Hematopoietic multipotent progenitor cell treated with erythropoietin and hydrocortisone succinate and interleukin-3 and kit ligand, for 15 days (in vitro differentiated cells): ENCODE results near the gene TFR2.

ENCODE experiments used
- DNase-seq: peaks from one replicate; pipeline ENCODE4 v3.0.0-alpha.2; 2015; ENCODE audit warnings: low spot score

TFR2 gene

DNA sequence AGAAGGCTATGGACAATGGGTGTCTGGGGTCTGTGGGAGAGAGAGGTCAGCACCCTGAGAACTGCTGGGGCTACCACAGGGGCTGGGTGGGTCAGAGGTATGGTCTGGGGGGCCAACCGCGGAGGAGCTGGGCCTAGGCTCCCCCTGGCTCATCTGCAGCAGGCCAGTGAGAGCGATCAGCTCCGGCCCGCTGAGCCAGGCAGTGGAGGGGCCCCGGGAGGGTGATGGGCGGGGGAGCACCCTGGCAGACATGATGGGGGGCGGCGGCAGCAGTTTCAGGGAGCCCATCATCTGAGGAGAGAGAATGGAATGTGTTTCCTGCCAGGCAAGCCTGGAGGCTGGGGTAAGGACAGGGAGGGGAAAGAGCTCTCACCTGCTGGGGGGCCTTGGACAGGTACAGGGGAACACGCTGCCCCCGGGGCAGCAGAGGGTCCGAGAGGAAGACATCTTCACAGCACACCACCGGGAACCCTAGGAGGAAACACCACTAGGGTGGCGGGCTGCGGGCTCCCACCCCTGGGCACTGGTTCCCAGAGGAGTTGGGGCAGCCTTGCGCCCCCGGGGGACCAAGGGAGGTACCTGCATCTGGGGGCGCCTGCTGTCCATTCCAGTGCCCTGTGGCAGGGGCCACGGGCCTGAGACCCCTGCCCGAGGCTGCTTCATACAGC is 68.9 kb downstream of the TFR2 start:
- DNase-seq, result no peak

GRCh38 chr7:100571829-100572116 is 69.6 kb downstream of the TFR2 start:
- no peak for DNase-seq

DNA sequence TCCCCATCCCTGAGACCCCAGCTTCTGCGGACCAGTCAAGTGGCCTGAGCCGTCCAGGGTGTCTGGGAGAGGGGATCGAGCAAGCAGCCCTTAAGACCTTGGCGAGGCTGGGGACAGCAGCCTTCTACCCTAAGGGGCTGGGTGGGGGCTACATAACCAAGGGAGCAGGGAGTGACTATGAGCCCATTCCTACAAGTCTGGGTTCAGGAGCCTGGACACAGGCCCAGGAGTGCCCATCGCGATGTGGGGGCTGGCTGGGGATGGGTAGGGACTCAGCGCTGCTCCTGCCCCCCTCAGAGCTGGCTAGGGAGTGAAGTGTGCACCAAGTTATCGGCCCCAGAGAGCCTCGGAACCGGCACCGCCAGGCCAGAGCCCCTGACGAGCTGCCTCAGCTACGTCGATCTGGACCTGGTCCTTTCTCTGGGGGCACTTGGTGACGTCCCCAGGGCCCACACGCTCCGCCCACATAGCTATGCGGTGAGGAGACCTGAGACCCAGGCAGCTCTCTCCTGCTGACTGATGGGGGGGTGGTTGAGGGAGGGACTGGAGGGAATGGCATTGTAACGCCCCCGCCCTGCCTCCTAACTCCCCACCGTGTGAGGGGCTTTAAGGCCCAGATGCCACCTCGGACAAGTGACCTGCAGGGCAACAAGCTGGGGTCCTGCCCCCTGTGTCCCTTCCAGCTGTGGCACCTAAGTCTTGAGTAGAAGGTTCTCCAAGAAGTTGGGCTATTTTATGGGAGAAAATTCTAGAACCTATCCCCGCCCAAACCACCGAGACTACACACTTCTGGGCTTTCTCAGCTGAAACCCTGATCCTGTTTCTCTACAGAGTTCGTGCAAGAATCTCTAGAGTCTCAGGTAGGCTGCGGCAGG is 70.2 kb downstream of the TFR2 start:
- DNase-seq, result no peak
